Esophagus squamous epithelium (tissue), 4 donors: ENCODE results near the gene MPG.

Experiments
- CTCF ChIP-seq, 6 experiments: fragments of 450-650 bp in 4 of 6; fragments of 200-600 bp in 2 of 6; sonication (generic) in 2 of 6; IDR thresholded peaks; one replicate each; pipeline ENCODE4 v1.5.1; 2016 to 2019; ENCODE audit warnings: antibody characterized with exemption in 6 of 6, mild to moderate bottlenecking in 4 of 6, moderate library complexity in 4 of 6
- POLR2A ChIP-seq, 4 donors: fragments of 450-650 bp; IDR thresholded peaks; one replicate each; pipeline ENCODE4 v1.6.1; 2017; ENCODE audit warnings: antibody characterized with exemption in 4 of 4, mild to moderate bottlenecking in 4 of 4, moderate library complexity in 3 of 4

GRCh38 chr16:125011-125410 is 47.0 kb downstream of the MPG start:
- TF ChIP-seq CTCF (IDR thresholded peaks at IDR 0.05) (no peak), POLR2A (IDR thresholded peaks at IDR 0.05) (no peak)
